OCI-LY7 (cell line): Measurements from ENCODE around the gene PLAGL1. TPM values are rescaled to one million over a fixed set of nuclear protein-coding genes. Genes with fewer than 3 reads are reported as not detected.

Experiments
- BruUV-seq: library from RNA; stranded (reverse); fragments of 400-500 nt; replicated peaks from 2 replicates; lab custom pipeline; 2021; lab: Mats Ljungman, UMichigan
- CTCF ChIA-PET: fragments of 300-600 bp; sonication (Branson Sonifier 250); formaldehyde crosslinking; loops from one replicate; lab custom pipeline; 2022; ENCODE audit warnings: antibody characterized with exemption; ENCODE audit not compliant: unreplicated experiment; lab: Charles Lee
- POLR2A ChIA-PET: fragments of 300-600 bp; sonication (Branson Sonifier 250); formaldehyde crosslinking; loops from one replicate; lab custom pipeline; 2022; ENCODE audit warnings: antibody characterized with exemption; lab: Charles Lee
- DNase-seq: peaks from one replicate; pipeline ENCODE4 v3.0.0-alpha.2; 2015; ENCODE audit warnings: low spot score
- H2AFZ ChIP-seq: fragments of 200-600 bp; sonication (generic), shearing (Covaris generic); 2 replicates; pipeline ENCODE4 v1.6.1; 2014; ENCODE audit warnings: mild to moderate bottlenecking, antibody characterized with exemption, low read length, moderate library complexity
- H3K27ac ChIP-seq: fragments of 200-600 bp; sonication (generic); 2 replicates; pipeline ENCODE4 v1.5.1; 2014; ENCODE audit warnings: mixed run types, low read depth, mild to moderate bottlenecking, moderate library complexity, low read length, inconsistent platforms; ENCODE audit not compliant: poor library complexity, severe bottlenecking
- H3K36me3 ChIP-seq: fragments of 200-600 bp; sonication (generic); 2 replicates; pipeline ENCODE4 v1.6.1; 2014; ENCODE audit warnings: mild to moderate bottlenecking, antibody characterized with exemption, low read length, moderate library complexity, mixed read lengths; ENCODE audit not compliant: insufficient read depth
- H3K4me1 ChIP-seq: fragments of 200-600 bp; sonication (generic); 2 replicates; pipeline ENCODE4 v1.5.1; 2014; ENCODE audit warnings: mild to moderate bottlenecking, low read length; ENCODE audit not compliant: insufficient read depth, poor library complexity, severe bottlenecking
- H3K4me2 ChIP-seq: fragments of 200-600 bp; sonication (generic); 2 replicates; pipeline ENCODE4 v1.6.1; 2014; ENCODE audit warnings: mild to moderate bottlenecking, low read length
- H3K4me3 ChIP-seq: fragments of 200-600 bp; sonication (generic); 2 replicates; pipeline ENCODE4 v1.5.1; 2014; ENCODE audit warnings: mild to moderate bottlenecking, low read depth, low read length; ENCODE audit not compliant: poor library complexity, severe bottlenecking
- H3K79me2 ChIP-seq: fragments of 200-600 bp; sonication (generic); 2 replicates; pipeline ENCODE4 v1.6.1; 2016; ENCODE audit warnings: low read depth, mild to moderate bottlenecking, low read length, moderate library complexity, mixed read lengths; ENCODE audit not compliant: insufficient read depth
- H3K9me2 ChIP-seq: fragments of 200-600 bp; sonication (generic); 2 replicates; pipeline ENCODE4 v1.6.1; 2016; ENCODE audit warnings: mild to moderate bottlenecking, low read length, mixed read lengths; ENCODE audit not compliant: insufficient read depth
- H3K9me3 ChIP-seq: fragments of 200-600 bp; sonication (generic); 2 replicates; pipeline ENCODE4 v1.6.1; 2014; ENCODE audit warnings: mild to moderate bottlenecking, mixed run types, low read length, mixed read lengths
- H4K20me1 ChIP-seq: fragments of 200-600 bp; sonication (generic); 2 replicates; pipeline ENCODE4 v1.6.1; 2014; ENCODE audit warnings: mild to moderate bottlenecking, antibody characterized with exemption, low read length, moderate library complexity, mixed read lengths; ENCODE audit not compliant: insufficient read depth
- EZH2phosphoT487 ChIP-seq: fragments of 200-600 bp; sonication (generic); IDR thresholded peaks from 2 replicates; pipeline ENCODE4 v1.6.1; 2018; ENCODE audit warnings: low read depth, borderline replicate concordance, mild to moderate bottlenecking, mixed run types, antibody characterized with exemption, low read length, moderate library complexity, mixed read lengths
- intact Hi-C: fragments of 100-400 bp; cut with micrococcal nuclease; formaldehyde crosslinking; loops from one replicate; pipeline ENCODE4 v1.10.0; 2022; ENCODE audit not compliant: unreplicated experiment
- total RNA-seq, 2 experiments: library from RNA; depleted of rRNA in 1 of 2; stranded (reverse); fragments of >200 nt in 1 of 2; shearing (Covaris generic) in 1 of 2; gene quantifications; 2 replicates each; pipeline ENCODE4 v1.2.3, GENCODE V29; 2014 to 2022
- TF ChIP-seq, protein P1 (sequence below): fragments of 200-600 bp; sonication (generic); conservative IDR thresholded peaks from 2 replicates; pipeline ENCODE4 v1.5.1; 2014; ENCODE audit warnings: mild to moderate bottlenecking, antibody characterized with exemption, low read length, moderate library complexity, mixed read lengths

Gene PLAGL1
- total RNA-seq, 2 experiments from 2014 or later: 1.7 TPM

DNA sequence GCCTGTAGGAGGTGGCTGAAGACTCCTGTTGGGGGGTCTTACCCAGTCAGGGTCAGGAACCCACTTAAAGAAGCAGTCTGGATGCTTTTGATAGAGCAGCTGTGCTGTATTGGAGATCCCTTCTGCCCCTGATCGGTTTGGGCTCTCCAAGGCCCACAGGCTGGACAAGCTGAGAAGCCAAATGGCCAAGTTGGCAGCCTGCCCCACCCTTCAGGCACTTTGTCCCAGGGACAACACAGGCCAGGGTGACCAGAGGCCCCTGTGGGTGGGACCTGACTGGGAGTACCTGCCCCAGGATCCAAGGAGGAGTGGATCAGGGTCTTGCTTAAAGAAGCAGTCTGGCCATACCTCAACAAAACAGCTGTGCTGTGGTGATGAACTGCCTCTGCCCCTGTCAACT, 95.4 kb downstream of the PLAGL1 start:
- H3K9me2 ChIP-seq: no peaks in the 10 kb centered on the region
- TF ChIP-seq, protein P1, sequence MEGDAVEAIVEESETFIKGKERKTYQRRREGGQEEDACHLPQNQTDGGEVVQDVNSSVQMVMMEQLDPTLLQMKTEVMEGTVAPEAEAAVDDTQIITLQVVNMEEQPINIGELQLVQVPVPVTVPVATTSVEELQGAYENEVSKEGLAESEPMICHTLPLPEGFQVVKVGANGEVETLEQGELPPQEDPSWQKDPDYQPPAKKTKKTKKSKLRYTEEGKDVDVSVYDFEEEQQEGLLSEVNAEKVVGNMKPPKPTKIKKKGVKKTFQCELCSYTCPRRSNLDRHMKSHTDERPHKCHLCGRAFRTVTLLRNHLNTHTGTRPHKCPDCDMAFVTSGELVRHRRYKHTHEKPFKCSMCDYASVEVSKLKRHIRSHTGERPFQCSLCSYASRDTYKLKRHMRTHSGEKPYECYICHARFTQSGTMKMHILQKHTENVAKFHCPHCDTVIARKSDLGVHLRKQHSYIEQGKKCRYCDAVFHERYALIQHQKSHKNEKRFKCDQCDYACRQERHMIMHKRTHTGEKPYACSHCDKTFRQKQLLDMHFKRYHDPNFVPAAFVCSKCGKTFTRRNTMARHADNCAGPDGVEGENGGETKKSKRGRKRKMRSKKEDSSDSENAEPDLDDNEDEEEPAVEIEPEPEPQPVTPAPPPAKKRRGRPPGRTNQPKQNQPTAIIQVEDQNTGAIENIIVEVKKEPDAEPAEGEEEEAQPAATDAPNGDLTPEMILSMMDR: no peak
- no peak for TF ChIP-seq EZH2phosphoT487
- H3K9me3 ChIP-seq: no peaks in the 10 kb centered on the region
- no peaks in the 10 kb centered on the region for H3K79me2 ChIP-seq
- no peak overlapping the region for H3K4me2 ChIP-seq
- H3K4me3 ChIP-seq: no peak overlapping the region
- H3K4me1 ChIP-seq: no peaks in the 10 kb centered on the region
- no peaks in the 10 kb centered on the region for H3K36me3 ChIP-seq
- H4K20me1 ChIP-seq: no peaks in the 10 kb centered on the region
- CTCF ChIA-PET: no interaction called here
- H2AFZ ChIP-seq: no peak overlapping the region
- intact Hi-C loops: no loop called here
- POLR2A ChIA-PET: interaction anchor here (0.6 kb wide), 1 partner anchor 1456 kb away, joined by 3 read pairs; no protein-coding TSS in a partner anchor
- no peak for DNase-seq
- H3K27ac ChIP-seq: no peak overlapping the region
- BruUV-seq: no TSS peak

DNA sequence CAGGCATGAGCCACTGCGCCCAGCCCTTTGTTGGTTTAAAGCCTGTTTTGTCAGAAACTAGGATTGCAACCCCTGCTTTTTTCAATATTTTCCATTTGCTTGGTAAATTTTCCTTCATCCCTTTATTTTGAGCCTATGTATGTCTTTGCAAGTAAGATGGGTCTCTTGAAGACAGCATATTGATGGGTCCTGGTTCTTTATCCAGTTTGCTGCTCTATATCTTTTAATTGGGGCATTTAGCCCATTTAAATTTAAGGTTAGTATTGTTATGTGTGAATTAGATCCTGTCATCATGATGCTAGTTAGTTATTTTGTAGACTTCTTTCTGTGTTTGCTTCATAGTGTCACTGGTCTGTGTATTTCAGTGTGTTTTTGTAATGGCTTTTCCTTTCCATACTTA, 97.0 kb downstream of the PLAGL1 start:
- intact Hi-C loops: no loop called here
- H3K4me1 ChIP-seq: no peaks in the 10 kb centered on the region
- no peaks in the 10 kb centered on the region for H3K9me3 ChIP-seq
- no peak overlapping the region for H3K4me3 ChIP-seq
- H3K27ac ChIP-seq: no peak overlapping the region
- DNase-seq: no peak
- H3K36me3 ChIP-seq: no peaks in the 10 kb centered on the region
- H3K79me2 ChIP-seq: no peaks in the 10 kb centered on the region
- no peak overlapping the region for H2AFZ ChIP-seq
- BruUV-seq: no TSS peak
- no peaks in the 10 kb centered on the region for H3K9me2 ChIP-seq
- no peak for TF ChIP-seq EZH2phosphoT487
- TF ChIP-seq, protein P1: no peak
- no peak overlapping the region for H3K4me2 ChIP-seq
- CTCF ChIA-PET: no interaction called here
- no peaks in the 10 kb centered on the region for H4K20me1 ChIP-seq
- POLR2A ChIA-PET: no interaction called here

DNA sequence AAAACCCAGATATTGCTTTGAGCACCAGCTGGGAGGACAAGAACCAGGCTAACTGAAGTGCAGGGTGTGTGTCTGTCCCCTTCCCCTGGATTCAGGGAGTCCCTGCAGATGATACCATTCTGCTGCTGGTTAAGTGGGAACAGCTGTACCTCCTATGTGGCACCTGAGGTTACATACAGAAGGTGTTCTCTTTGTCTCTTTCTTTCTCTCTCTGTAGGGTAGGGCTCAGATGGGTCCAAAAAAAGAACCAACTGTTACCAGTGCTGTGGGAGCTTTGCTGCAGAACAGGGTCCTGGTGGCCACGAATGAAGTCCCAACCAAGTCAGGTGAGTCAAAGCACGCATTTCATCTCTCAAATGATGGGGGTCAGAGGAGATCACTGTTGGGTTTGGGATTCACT, 105.2 kb downstream of the PLAGL1 start:
- intact Hi-C loops: no loop called here
- CTCF ChIA-PET: no interaction called here
- H3K4me3 ChIP-seq: no peak overlapping the region
- H3K9me2 ChIP-seq: no peaks in the 10 kb centered on the region
- H2AFZ ChIP-seq: no peak overlapping the region
- POLR2A ChIA-PET: interaction anchor here (0.6 kb wide), 1 partner anchor 1368 kb away, joined by 4 read pairs; no protein-coding TSS in a partner anchor
- no peaks in the 10 kb centered on the region for H3K79me2 ChIP-seq
- no TSS peak for BruUV-seq
- no peak overlapping the region for H3K27ac ChIP-seq
- no peaks in the 10 kb centered on the region for H3K4me1 ChIP-seq
- no peaks in the 10 kb centered on the region for H4K20me1 ChIP-seq
- no peaks in the 10 kb centered on the region for H3K9me3 ChIP-seq
- no peak overlapping the region for H3K4me2 ChIP-seq
- no peak for TF ChIP-seq EZH2phosphoT487
- TF ChIP-seq, protein P1: no peak
- H3K36me3 ChIP-seq: no peaks in the 10 kb centered on the region
- no peak for DNase-seq
